ENCODE data around the gene ZFYVE9. TPM values are rescaled to one million over a fixed set of nuclear protein-coding genes. Genes with fewer than 3 reads are reported as not detected.

ZFYVE9 gene
- total and polyA plus RNA-seq, 2 of the 13 experiments (the other 11 are each of a cell fraction or from before 2014, with no cell fraction given) = 9.2 to 19.8 TPM

DNA sequence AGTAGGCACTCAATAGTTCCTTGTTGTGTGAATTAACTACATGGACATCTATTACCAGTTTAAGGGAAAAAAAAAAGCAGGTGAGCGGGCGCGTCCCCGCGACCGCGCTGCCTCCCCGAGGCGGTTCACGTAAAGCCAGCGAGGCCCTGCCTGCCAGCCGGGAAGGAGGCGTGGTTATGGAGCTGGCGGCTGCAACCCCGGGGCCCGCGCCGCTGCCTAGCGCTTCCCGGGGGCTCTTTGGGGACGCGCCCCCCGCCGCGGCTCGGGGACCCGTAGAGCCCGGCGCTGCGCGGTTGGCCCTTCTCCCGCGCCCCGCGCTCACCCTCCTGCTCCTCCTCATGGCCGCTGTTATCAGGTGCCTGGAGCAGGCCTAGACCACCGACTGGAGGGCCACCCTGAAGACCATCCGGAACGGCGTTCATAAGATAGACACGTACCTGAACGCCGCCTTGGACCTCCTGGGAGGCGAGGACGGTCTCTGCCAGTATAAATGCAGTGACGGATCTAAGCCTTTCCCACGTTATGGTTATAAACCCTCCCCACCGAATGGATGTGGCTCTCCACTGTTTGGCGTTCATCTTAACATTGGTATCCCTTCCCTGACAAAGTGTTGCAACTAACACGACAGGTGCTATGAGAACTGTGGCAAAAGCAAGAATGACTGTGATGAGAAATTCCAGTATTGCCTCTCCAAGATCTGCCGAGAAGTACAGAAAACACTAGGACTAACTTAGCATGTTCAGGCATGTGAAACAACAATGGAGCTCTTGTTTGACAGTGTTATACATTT is 226.7 kb downstream of the ZFYVE9 start (continued):
- no peak for TF ChIP-seq ZNF75D (CRISPR knock-in tag; IDR thresholded peaks at IDR 0.05; ENCODE audit: borderline replicate concordance)
- TF ChIP-seq MLLT10 (CRISPR knock-in tag; IDR thresholded peaks at IDR 0.05) = no peak
- TF ChIP-seq SIN3A (IDR thresholded peaks at IDR 0.05; ENCODE audit: borderline replicate concordance, low read depth, low read length) = no peak; the same call in 1 of the 2 replicates
- TF ChIP-seq, protein P1, sequence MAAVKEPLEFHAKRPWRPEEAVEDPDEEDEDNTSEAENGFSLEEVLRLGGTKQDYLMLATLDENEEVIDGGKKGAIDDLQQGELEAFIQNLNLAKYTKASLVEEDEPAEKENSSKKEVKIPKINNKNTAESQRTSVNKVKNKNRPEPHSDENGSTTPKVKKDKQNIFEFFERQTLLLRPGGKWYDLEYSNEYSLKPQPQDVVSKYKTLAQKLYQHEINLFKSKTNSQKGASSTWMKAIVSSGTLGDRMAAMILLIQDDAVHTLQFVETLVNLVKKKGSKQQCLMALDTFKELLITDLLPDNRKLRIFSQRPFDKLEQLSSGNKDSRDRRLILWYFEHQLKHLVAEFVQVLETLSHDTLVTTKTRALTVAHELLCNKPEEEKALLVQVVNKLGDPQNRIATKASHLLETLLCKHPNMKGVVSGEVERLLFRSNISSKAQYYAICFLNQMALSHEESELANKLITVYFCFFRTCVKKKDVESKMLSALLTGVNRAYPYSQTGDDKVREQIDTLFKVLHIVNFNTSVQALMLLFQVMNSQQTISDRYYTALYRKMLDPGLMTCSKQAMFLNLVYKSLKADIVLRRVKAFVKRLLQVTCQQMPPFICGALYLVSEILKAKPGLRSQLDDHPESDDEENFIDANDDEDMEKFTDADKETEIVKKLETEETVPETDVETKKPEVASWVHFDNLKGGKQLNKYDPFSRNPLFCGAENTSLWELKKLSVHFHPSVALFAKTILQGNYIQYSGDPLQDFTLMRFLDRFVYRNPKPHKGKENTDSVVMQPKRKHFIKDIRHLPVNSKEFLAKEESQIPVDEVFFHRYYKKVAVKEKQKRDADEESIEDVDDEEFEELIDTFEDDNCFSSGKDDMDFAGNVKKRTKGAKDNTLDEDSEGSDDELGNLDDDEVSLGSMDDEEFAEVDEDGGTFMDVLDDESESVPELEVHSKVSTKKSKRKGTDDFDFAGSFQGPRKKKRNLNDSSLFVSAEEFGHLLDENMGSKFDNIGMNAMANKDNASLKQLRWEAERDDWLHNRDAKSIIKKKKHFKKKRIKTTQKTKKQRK (IDR thresholded peaks at IDR 0.05; ENCODE audit: low read length) = no peak
- no peak for TF ChIP-seq KDM1A (CRISPR knock-in tag; IDR thresholded peaks at IDR 0.05)
- no peak for TF ChIP-seq ZNF7 (CRISPR knock-in tag; IDR thresholded peaks at IDR 0.05)
- TF ChIP-seq, protein P2, sequence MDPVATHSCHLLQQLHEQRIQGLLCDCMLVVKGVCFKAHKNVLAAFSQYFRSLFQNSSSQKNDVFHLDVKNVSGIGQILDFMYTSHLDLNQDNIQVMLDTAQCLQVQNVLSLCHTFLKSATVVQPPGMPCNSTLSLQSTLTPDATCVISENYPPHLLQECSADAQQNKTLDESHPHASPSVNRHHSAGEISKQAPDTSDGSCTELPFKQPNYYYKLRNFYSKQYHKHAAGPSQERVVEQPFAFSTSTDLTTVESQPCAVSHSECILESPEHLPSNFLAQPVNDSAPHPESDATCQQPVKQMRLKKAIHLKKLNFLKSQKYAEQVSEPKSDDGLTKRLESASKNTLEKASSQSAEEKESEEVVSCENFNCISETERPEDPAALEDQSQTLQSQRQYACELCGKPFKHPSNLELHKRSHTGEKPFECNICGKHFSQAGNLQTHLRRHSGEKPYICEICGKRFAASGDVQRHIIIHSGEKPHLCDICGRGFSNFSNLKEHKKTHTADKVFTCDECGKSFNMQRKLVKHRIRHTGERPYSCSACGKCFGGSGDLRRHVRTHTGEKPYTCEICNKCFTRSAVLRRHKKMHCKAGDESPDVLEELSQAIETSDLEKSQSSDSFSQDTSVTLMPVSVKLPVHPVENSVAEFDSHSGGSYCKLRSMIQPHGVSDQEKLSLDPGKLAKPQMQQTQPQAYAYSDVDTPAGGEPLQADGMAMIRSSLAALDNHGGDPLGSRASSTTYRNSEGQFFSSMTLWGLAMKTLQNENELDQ (CRISPR knock-in tag; IDR thresholded peaks at IDR 0.05; ENCODE audit: borderline replicate concordance) = no peak
- TF ChIP-seq ZNF549 (CRISPR knock-in tag; IDR thresholded peaks at IDR 0.05) = no peak
- TF ChIP-seq, protein P3, sequence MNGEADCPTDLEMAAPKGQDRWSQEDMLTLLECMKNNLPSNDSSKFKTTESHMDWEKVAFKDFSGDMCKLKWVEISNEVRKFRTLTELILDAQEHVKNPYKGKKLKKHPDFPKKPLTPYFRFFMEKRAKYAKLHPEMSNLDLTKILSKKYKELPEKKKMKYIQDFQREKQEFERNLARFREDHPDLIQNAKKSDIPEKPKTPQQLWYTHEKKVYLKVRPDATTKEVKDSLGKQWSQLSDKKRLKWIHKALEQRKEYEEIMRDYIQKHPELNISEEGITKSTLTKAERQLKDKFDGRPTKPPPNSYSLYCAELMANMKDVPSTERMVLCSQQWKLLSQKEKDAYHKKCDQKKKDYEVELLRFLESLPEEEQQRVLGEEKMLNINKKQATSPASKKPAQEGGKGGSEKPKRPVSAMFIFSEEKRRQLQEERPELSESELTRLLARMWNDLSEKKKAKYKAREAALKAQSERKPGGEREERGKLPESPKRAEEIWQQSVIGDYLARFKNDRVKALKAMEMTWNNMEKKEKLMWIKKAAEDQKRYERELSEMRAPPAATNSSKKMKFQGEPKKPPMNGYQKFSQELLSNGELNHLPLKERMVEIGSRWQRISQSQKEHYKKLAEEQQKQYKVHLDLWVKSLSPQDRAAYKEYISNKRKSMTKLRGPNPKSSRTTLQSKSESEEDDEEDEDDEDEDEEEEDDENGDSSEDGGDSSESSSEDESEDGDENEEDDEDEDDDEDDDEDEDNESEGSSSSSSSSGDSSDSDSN (CRISPR knock-in tag; IDR thresholded peaks at IDR 0.05) = peak; percentile 60; the same call in 1 of the 2 replicates
- TF ChIP-seq, protein P4, sequence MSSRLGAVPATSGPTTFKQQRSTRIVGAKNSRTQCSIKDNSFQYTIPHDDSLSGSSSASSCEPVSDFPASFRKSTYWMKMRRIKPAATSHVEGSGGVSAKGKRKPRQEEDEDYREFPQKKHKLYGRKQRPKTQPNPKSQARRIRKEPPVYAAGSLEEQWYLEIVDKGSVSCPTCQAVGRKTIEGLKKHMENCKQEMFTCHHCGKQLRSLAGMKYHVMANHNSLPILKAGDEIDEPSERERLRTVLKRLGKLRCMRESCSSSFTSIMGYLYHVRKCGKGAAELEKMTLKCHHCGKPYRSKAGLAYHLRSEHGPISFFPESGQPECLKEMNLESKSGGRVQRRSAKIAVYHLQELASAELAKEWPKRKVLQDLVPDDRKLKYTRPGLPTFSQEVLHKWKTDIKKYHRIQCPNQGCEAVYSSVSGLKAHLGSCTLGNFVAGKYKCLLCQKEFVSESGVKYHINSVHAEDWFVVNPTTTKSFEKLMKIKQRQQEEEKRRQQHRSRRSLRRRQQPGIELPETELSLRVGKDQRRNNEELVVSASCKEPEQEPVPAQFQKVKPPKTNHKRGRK (CRISPR knock-in tag; IDR thresholded peaks at IDR 0.05) = no peak
- TF ChIP-seq, protein P5, sequence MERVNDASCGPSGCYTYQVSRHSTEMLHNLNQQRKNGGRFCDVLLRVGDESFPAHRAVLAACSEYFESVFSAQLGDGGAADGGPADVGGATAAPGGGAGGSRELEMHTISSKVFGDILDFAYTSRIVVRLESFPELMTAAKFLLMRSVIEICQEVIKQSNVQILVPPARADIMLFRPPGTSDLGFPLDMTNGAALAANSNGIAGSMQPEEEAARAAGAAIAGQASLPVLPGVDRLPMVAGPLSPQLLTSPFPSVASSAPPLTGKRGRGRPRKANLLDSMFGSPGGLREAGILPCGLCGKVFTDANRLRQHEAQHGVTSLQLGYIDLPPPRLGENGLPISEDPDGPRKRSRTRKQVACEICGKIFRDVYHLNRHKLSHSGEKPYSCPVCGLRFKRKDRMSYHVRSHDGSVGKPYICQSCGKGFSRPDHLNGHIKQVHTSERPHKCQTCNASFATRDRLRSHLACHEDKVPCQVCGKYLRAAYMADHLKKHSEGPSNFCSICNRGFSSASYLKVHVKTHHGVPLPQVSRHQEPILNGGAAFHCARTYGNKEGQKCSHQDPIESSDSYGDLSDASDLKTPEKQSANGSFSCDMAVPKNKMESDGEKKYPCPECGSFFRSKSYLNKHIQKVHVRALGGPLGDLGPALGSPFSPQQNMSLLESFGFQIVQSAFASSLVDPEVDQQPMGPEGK (CRISPR knock-in tag; IDR thresholded peaks at IDR 0.05) = peak; percentile 70; the same call in 1 of the 2 replicates
- TF ChIP-seq MZF1 (CRISPR knock-in tag; IDR thresholded peaks at IDR 0.05; ENCODE audit: borderline replicate concordance) = no peak
- TF ChIP-seq EEA1 (CRISPR knock-in tag; IDR thresholded peaks at IDR 0.05; ENCODE audit: borderline replicate concordance) = 0 out of 2 replicates have a peak, but pooled peaks have one; percentile 48

All from HepG2 (cell line).